ENCODE data around the gene PLXNA2. TPM values are rescaled to one million over a fixed set of nuclear protein-coding genes. Genes with fewer than 3 reads are reported as not detected.
A peak's percentile ranks its signal among the peaks of the same experiment; 100 is the strongest.

PLXNA2 gene
- total RNA-seq, 1 experiment from 2014 or later = 10.2 TPM

DNA sequence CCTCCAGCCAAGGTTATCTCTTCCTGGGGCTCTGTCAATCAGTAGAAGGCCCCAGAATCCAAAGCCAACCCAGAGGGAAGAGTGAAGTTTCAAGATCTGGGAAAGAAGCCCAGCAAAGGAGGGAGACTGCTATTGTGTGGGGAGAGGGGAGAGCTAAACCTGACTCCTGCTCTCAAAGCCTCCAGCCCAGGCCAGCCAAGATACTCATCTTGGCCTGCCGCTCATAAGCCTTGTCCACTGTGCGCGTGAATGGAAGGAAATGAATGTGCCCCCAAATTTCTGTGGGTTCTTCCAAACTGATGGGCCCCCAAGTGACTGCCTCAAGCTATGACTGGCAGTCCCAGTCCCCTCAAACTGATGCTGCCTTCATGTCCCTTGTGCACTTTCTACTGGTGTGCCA is 2.0 kb downstream of the PLXNA2 start:
- ChIA-PET CTCF (interaction anchor here (1.5 to 1.8 kb wide), 3 partner anchors 34 to 220 kb away, joined by 3 to 16 read pairs (median 3); no protein-coding TSS in a partner anchor), POLR2A (ENCODE audit: unreplicated experiment) (interaction anchor here (0.5 kb wide), 1 partner anchor 14 kb away, joined by 5 read pairs; no protein-coding TSS in a partner anchor)
- TF ChIP-seq, protein P1, sequence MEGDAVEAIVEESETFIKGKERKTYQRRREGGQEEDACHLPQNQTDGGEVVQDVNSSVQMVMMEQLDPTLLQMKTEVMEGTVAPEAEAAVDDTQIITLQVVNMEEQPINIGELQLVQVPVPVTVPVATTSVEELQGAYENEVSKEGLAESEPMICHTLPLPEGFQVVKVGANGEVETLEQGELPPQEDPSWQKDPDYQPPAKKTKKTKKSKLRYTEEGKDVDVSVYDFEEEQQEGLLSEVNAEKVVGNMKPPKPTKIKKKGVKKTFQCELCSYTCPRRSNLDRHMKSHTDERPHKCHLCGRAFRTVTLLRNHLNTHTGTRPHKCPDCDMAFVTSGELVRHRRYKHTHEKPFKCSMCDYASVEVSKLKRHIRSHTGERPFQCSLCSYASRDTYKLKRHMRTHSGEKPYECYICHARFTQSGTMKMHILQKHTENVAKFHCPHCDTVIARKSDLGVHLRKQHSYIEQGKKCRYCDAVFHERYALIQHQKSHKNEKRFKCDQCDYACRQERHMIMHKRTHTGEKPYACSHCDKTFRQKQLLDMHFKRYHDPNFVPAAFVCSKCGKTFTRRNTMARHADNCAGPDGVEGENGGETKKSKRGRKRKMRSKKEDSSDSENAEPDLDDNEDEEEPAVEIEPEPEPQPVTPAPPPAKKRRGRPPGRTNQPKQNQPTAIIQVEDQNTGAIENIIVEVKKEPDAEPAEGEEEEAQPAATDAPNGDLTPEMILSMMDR (conservative IDR thresholded peaks at IDR 0.05) = no peak
- no peak for TF ChIP-seq EZH2 (IDR thresholded peaks at IDR 0.05; ENCODE audit: low read depth)
- Histone ChIP-seq H3K27me3 (ENCODE audit: insufficient read depth, low read depth) (no peaks in the 10 kb centered on the region), H3K9me3 (ENCODE audit: insufficient read depth, low read depth) (no peaks in the 10 kb centered on the region), H2AFZ (no peak overlapping the region), H3K27ac (no peak overlapping the region), H3K36me3 (ENCODE audit: low read depth) (no peaks in the 10 kb centered on the region), H3K4me3 (peak overlapping the region; percentile 94), H3K4me1 (replicated peaks; ENCODE audit: insufficient read depth) (peaks cover 36% of the 10 kb centered on the region), H3K79me2 (ENCODE audit: low read depth) (peaks cover 60% of the 10 kb centered on the region), H3K4me2 (peak overlapping the region; percentile 84), H3K9me2 (ENCODE audit: insufficient read depth) (no peaks in the 10 kb centered on the region), H4K20me1 (ENCODE audit: insufficient read depth) (0 out of 2 replicates have a peak, but pooled peaks cover 5% of the 10 kb centered on the region), H3F3A (ENCODE audit: insufficient read depth, low read depth) (peaks cover 6% of the 10 kb centered on the region; the same call in 1 of the 2 replicates)
- intact Hi-C loops (cut with micrococcal nuclease; ENCODE audit: unreplicated experiment) = loop anchor here (10.0 kb wide), 1 partner anchor 1113 kb away; no protein-coding TSS in a partner anchor
- no peak for DNase-seq
- BruUV-seq (replicated peaks) = TSS peak; percentile 34

- TF ChIP-seq, protein P1 (conservative IDR thresholded peaks at IDR 0.05) = no peak
- TF ChIP-seq EZH2 (IDR thresholded peaks at IDR 0.05; ENCODE audit: low read depth) = no peak
- Histone ChIP-seq H3K4me1 (replicated peaks; ENCODE audit: insufficient read depth) (peaks cover 42% of the 10 kb centered on the region), H3F3A (ENCODE audit: insufficient read depth, low read depth) (peaks cover 6% of the 10 kb centered on the region; the same call in 1 of the 2 replicates), H3K9me3 (ENCODE audit: insufficient read depth, low read depth) (no peaks in the 10 kb centered on the region), H3K4me3 (peak overlapping the region; percentile 94; the same call in 1 of the 2 replicates), H3K4me2 (peak overlapping the region; percentile 84), H3K9me2 (ENCODE audit: insufficient read depth) (no peaks in the 10 kb centered on the region), H4K20me1 (ENCODE audit: insufficient read depth) (0 out of 2 replicates have a peak, but pooled peaks cover 5% of the 10 kb centered on the region), H3K79me2 (ENCODE audit: low read depth) (peaks cover 67% of the 10 kb centered on the region), H3K27me3 (ENCODE audit: insufficient read depth, low read depth) (no peaks in the 10 kb centered on the region), H3K27ac (no peak overlapping the region), H2AFZ (no peak overlapping the region), H3K36me3 (ENCODE audit: low read depth) (no peaks in the 10 kb centered on the region)
- no peak for DNase-seq
- intact Hi-C loops (cut with micrococcal nuclease; ENCODE audit: unreplicated experiment) = loop anchor here (10.0 kb wide), 1 partner anchor 1113 kb away; no protein-coding TSS in a partner anchor
- POLR2A ChIA-PET (ENCODE audit: unreplicated experiment) = no interaction called here
- no TSS peak for BruUV-seq (replicated peaks)
- CTCF ChIA-PET = interaction anchor here (0.7 to 1.6 kb wide), 4 partner anchors 34 to 220 kb away, joined by 3 to 6 read pairs (median 3); no protein-coding TSS in a partner anchor
Observed at GRCh38 chr1:208241512-208241911, 2.7 kb downstream of the PLXNA2 start.

- H3K4me2 ChIP-seq = peak overlapping the region; percentile 84; the same call in 1 of the 2 replicates
Observed at GRCh38 chr1:208240662-208241355, 3.4 kb downstream of the PLXNA2 start.

More at GRCh38 chr1:208240662-208241355, 3.4 kb downstream of the PLXNA2 start:
- TF ChIP-seq, protein P1 (conservative IDR thresholded peaks at IDR 0.05) = no peak
- no peak for TF ChIP-seq EZH2 (IDR thresholded peaks at IDR 0.05; ENCODE audit: low read depth)
- intact Hi-C loops (cut with micrococcal nuclease; ENCODE audit: unreplicated experiment) = loop anchor here (10.0 kb wide), 1 partner anchor 1114 kb away; no protein-coding TSS in a partner anchor
- ChIA-PET CTCF (interaction anchor here (0.6 to 1.1 kb wide), 3 partner anchors 52 to 441 kb away, joined by 3 to 16 read pairs (median 6); no protein-coding TSS in a partner anchor), POLR2A (ENCODE audit: unreplicated experiment) (interaction anchor here (0.6 kb wide), 1 partner anchor 79 kb away, joined by 4 read pairs; no protein-coding TSS in a partner anchor)
- no TSS peak for BruUV-seq (replicated peaks)
- DNase-seq = no peak
- H3K4me1 ChIP-seq (replicated peaks; ENCODE audit: insufficient read depth) = peaks cover 49% of the 10 kb centered on the region
- H4K20me1 ChIP-seq (ENCODE audit: insufficient read depth) = 0 out of 2 replicates have a peak, but pooled peaks cover 5% of the 10 kb centered on the region
- no peaks in the 10 kb centered on the region for H3K27me3 ChIP-seq (ENCODE audit: insufficient read depth, low read depth)
- H3F3A ChIP-seq (ENCODE audit: insufficient read depth, low read depth) = peaks cover 6% of the 10 kb centered on the region; the same call in 1 of the 2 replicates
- H3K36me3 ChIP-seq (ENCODE audit: low read depth) = no peaks in the 10 kb centered on the region
- H3K9me3 ChIP-seq (ENCODE audit: insufficient read depth, low read depth) = no peaks in the 10 kb centered on the region
- peaks cover 74% of the 10 kb centered on the region for H3K79me2 ChIP-seq (ENCODE audit: low read depth)
- no peak overlapping the region for H3K4me3 ChIP-seq
- H2AFZ ChIP-seq = no peak overlapping the region
- H3K9me2 ChIP-seq (ENCODE audit: insufficient read depth) = no peaks in the 10 kb centered on the region
- no peak overlapping the region for H3K27ac ChIP-seq

Data from PC-9 (cell line).